ENCODE data around the gene OR2T6. TPM values are rescaled to one million over a fixed set of nuclear protein-coding genes. Genes with fewer than 3 reads are reported as not detected.

Gene OR2T6
- total RNA-seq (2014; rRNA removed; shearing (Covaris generic); ENCODE audit: low replicate concordance) = not detected in 2 replicates

DNA sequence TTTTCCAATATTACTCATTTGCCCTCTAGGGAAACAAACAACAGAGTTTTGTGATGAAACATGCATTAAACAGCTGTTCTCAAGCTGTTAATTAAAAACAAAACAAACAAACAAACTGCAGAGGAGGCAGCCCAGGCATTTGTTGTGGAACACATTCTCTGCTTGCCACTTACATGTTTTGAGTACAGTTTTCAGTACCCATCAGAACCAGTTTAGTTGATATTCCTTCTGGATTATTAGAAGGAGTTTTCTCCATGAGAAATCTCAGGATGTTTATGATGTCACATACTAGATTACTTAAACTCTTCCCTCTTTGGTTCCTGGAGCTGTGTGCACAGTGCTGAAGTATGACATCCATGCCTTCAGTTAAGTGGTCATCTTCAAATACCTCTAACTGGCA, at the start of gene OR2T6:
TSS of gene OR2T6 (plus strand) at position 301 of the 400 bp plus-strand sequence. CDS start 11,863 bp downstream, outside the sequence.
- no peak for DNase-seq
- H3K4me3 ChIP-seq (ENCODE audit: low read length) = no peak within 1 kb of the TSS
- H3K4me2 ChIP-seq (ENCODE audit: low read depth, low read length, poor library complexity, severe bottlenecking) = no peak within 1 kb of the TSS
- no peak within 1 kb of the TSS for H2AFZ ChIP-seq (ENCODE audit: low read length)
- H3K9me2 ChIP-seq (replicated peaks; ENCODE audit: insufficient read depth, low read length) = no peaks in the 10 kb centered on the region
- H3K4me1 ChIP-seq (ENCODE audit: low read length) = no peaks in the 10 kb centered on the region
- no peak within 1 kb of the TSS for H3K9ac ChIP-seq (ENCODE audit: low read length)
- no peaks in the 10 kb centered on the region for H3K36me3 ChIP-seq (ENCODE audit: insufficient read depth, low read length)
- no peaks in the 10 kb centered on the region for H4K20me1 ChIP-seq (ENCODE audit: insufficient read depth, low read depth, low read length)
- H3K27ac ChIP-seq (ENCODE audit: low read length) = no peak within 1 kb of the TSS
- no peaks in the 10 kb centered on the region for H3K79me2 ChIP-seq (ENCODE audit: low read length)
- H3K27me3 ChIP-seq (ENCODE audit: low read length) = no peaks in the 10 kb centered on the region
- no peaks in the 10 kb centered on the region for H3K9me3 ChIP-seq (ENCODE audit: low read length)

GRCh38 chr1:248343451-248343850, 32.1 kb upstream of the OR2T6 start:
- no peak overlapping the region for H3K4me2 ChIP-seq (ENCODE audit: low read depth, low read length, poor library complexity, severe bottlenecking)
- no peak overlapping the region for H2AFZ ChIP-seq (ENCODE audit: low read length)
- no peaks in the 10 kb centered on the region for H3K27me3 ChIP-seq (ENCODE audit: low read length)
- no peak overlapping the region for H3K9ac ChIP-seq (ENCODE audit: low read length)
- no peaks in the 10 kb centered on the region for H3K9me2 ChIP-seq (replicated peaks; ENCODE audit: insufficient read depth, low read length)
- H3K4me1 ChIP-seq (ENCODE audit: low read length) = no peaks in the 10 kb centered on the region
- no peak overlapping the region for H3K27ac ChIP-seq (ENCODE audit: low read length)
- no peak overlapping the region for H3K4me3 ChIP-seq (ENCODE audit: low read length)
- DNase-seq = no peak
- no peaks in the 10 kb centered on the region for H3K79me2 ChIP-seq (ENCODE audit: low read length)
- no peaks in the 10 kb centered on the region for H3K9me3 ChIP-seq (ENCODE audit: low read length)
- no peaks in the 10 kb centered on the region for H3K36me3 ChIP-seq (ENCODE audit: insufficient read depth, low read length)
- H4K20me1 ChIP-seq (ENCODE audit: insufficient read depth, low read depth, low read length) = no peaks in the 10 kb centered on the region

- Histone ChIP-seq H4K20me1 (ENCODE audit: insufficient read depth, low read depth, low read length) (no peaks in the 10 kb centered on the region), H3K4me1 (ENCODE audit: low read length) (no peaks in the 10 kb centered on the region), H3K36me3 (ENCODE audit: insufficient read depth, low read length) (no peaks in the 10 kb centered on the region), H3K27ac (ENCODE audit: low read length) (no peak within 1 kb of the TSS), H3K79me2 (ENCODE audit: low read length) (no peaks in the 10 kb centered on the region), H3K4me2 (ENCODE audit: low read depth, low read length, poor library complexity, severe bottlenecking) (no peak within 1 kb of the TSS), H3K9me2 (replicated peaks; ENCODE audit: insufficient read depth, low read length) (no peaks in the 10 kb centered on the region), H3K9ac (ENCODE audit: low read length) (no peak within 1 kb of the TSS), H3K27me3 (ENCODE audit: low read length) (no peaks in the 10 kb centered on the region), H3K9me3 (ENCODE audit: low read length) (no peaks in the 10 kb centered on the region), H2AFZ (ENCODE audit: low read length) (no peak within 1 kb of the TSS), H3K4me3 (ENCODE audit: low read length) (no peak within 1 kb of the TSS)
- no peak for DNase-seq
Measured at GRCh38 chr1:248348475-248348874, 27.1 kb upstream of the OR2T6 start, which contains the start of gene OR14C36. OR14C36 (plus strand) TSS chr1:248348775; CDS start chr1:248348775, 0 bp downstream.

GRCh38 chr1:248359415-248359814, 16.1 kb upstream of the OR2T6 start:
- no peaks in the 10 kb centered on the region for H3K9me2 ChIP-seq (replicated peaks; ENCODE audit: insufficient read depth, low read length)
- H3K27ac ChIP-seq (ENCODE audit: low read length) = no peak overlapping the region
- no peak overlapping the region for H2AFZ ChIP-seq (ENCODE audit: low read length)
- no peak overlapping the region for H3K9ac ChIP-seq (ENCODE audit: low read length)
- no peaks in the 10 kb centered on the region for H3K79me2 ChIP-seq (ENCODE audit: low read length)
- H4K20me1 ChIP-seq (ENCODE audit: insufficient read depth, low read depth, low read length) = no peaks in the 10 kb centered on the region
- no peak overlapping the region for H3K4me2 ChIP-seq (ENCODE audit: low read depth, low read length, poor library complexity, severe bottlenecking)
- no peaks in the 10 kb centered on the region for H3K4me1 ChIP-seq (ENCODE audit: low read length)
- no peak overlapping the region for H3K4me3 ChIP-seq (ENCODE audit: low read length)
- no peaks in the 10 kb centered on the region for H3K36me3 ChIP-seq (ENCODE audit: insufficient read depth, low read length)
- no peaks in the 10 kb centered on the region for H3K27me3 ChIP-seq (ENCODE audit: low read length)
- no peak for DNase-seq
- no peaks in the 10 kb centered on the region for H3K9me3 ChIP-seq (ENCODE audit: low read length)

DNA sequence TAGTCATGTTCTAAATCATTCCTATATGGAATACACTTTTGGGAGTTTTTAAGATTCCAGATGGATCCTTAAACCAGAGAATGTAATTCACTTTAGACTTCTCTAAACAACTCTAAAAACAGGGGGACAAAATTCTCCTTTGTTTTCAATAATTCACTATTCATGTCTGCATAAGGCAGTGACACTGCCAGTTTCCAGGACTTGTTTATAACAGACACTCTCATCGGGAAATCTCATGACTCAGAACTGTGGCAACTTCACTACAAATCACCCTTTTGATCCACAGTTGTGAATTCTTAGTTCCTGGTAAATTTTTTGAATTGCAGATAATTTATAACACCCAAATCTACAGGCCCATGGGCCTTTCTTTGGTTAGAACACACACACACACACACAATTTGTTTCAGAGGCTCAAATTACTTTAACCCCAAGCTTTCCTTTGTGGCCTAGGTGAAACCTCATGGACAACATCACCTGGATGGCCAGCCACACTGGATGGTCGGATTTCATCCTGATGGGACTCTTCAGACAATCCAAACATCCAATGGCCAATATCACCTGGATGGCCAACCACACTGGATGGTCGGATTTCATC, 14.3 kb upstream of the OR2T6 start, which contains the start of gene OR2T4:
TSS of gene OR2T4 (plus strand) at position 545 of the 595 bp plus-strand sequence. CDS start at position 545, 0 bp downstream.
- Histone ChIP-seq H3K9me3 (ENCODE audit: low read length) (no peaks in the 10 kb centered on the region), H3K4me2 (ENCODE audit: low read depth, low read length, poor library complexity, severe bottlenecking) (no peak within 1 kb of the TSS), H3K4me3 (ENCODE audit: low read length) (no peak within 1 kb of the TSS), H4K20me1 (ENCODE audit: insufficient read depth, low read depth, low read length) (no peaks in the 10 kb centered on the region), H3K9ac (ENCODE audit: low read length) (no peak within 1 kb of the TSS), H3K9me2 (replicated peaks; ENCODE audit: insufficient read depth, low read length) (no peaks in the 10 kb centered on the region), H3K27ac (ENCODE audit: low read length) (no peak within 1 kb of the TSS), H3K79me2 (ENCODE audit: low read length) (no peaks in the 10 kb centered on the region), H3K36me3 (ENCODE audit: insufficient read depth, low read length) (no peaks in the 10 kb centered on the region), H2AFZ (ENCODE audit: low read length) (no peak within 1 kb of the TSS), H3K4me1 (ENCODE audit: low read length) (no peaks in the 10 kb centered on the region), H3K27me3 (ENCODE audit: low read length) (no peaks in the 10 kb centered on the region)
- DNase-seq = no peak

DNA sequence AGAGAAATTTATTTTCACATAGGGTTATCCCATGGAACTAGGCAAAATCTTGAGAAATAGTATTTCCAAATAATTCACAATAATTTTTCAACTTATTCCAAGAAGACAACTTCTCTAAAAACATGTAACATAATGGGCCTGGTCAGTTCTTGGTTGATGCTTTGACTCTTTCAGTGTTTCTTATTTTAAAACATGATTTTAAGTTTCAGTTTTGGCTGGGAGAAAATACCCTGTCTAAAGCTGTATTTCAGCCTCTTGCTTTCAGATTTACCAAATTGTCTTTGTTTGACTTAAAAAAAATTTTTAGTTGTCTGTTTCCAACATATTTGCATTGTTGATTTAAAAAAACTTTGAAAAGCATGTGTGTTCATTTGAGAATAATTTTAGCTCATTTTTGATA, 8.9 kb upstream of the OR2T6 start:
- Histone ChIP-seq H2AFZ (ENCODE audit: low read length) (no peak overlapping the region), H4K20me1 (ENCODE audit: insufficient read depth, low read depth, low read length) (no peaks in the 10 kb centered on the region), H3K4me1 (ENCODE audit: low read length) (no peaks in the 10 kb centered on the region), H3K9ac (ENCODE audit: low read length) (no peak overlapping the region), H3K36me3 (ENCODE audit: insufficient read depth, low read length) (no peaks in the 10 kb centered on the region), H3K27me3 (ENCODE audit: low read length) (no peaks in the 10 kb centered on the region), H3K9me3 (ENCODE audit: low read length) (no peaks in the 10 kb centered on the region), H3K79me2 (ENCODE audit: low read length) (no peaks in the 10 kb centered on the region), H3K4me3 (ENCODE audit: low read length) (no peak overlapping the region), H3K9me2 (replicated peaks; ENCODE audit: insufficient read depth, low read length) (no peaks in the 10 kb centered on the region), H3K27ac (ENCODE audit: low read length) (no peak overlapping the region), H3K4me2 (ENCODE audit: low read depth, low read length, poor library complexity, severe bottlenecking) (no peak overlapping the region)
- no peak for DNase-seq

DNA sequence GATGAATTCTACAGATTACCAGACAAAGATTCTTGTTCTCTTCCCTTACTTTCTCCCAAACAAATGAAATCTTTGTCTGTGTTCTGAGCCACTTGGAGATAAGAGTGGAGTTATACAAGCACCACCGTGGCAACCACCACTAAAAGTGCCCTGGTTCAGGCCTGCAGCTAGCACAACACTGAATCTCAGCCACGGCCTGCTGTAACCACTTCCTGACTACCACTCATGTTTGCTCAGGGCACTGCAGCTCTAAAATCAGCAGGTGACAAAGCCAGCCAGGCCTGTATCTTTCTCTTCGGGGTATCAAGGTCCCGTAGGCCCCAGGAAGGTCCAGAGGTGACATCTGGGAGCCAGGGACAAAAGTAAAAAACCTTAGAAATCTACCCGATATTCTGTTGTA, 3.2 kb upstream of the OR2T6 start:
- no peaks in the 10 kb centered on the region for H4K20me1 ChIP-seq (ENCODE audit: insufficient read depth, low read depth, low read length)
- H3K4me3 ChIP-seq (ENCODE audit: low read length) = no peak overlapping the region
- no peak overlapping the region for H2AFZ ChIP-seq (ENCODE audit: low read length)
- no peaks in the 10 kb centered on the region for H3K36me3 ChIP-seq (ENCODE audit: insufficient read depth, low read length)
- no peaks in the 10 kb centered on the region for H3K27me3 ChIP-seq (ENCODE audit: low read length)
- no peak overlapping the region for H3K27ac ChIP-seq (ENCODE audit: low read length)
- H3K9me2 ChIP-seq (replicated peaks; ENCODE audit: insufficient read depth, low read length) = no peaks in the 10 kb centered on the region
- no peak overlapping the region for H3K9ac ChIP-seq (ENCODE audit: low read length)
- no peaks in the 10 kb centered on the region for H3K9me3 ChIP-seq (ENCODE audit: low read length)
- no peak overlapping the region for H3K4me2 ChIP-seq (ENCODE audit: low read depth, low read length, poor library complexity, severe bottlenecking)
- no peaks in the 10 kb centered on the region for H3K79me2 ChIP-seq (ENCODE audit: low read length)
- no peaks in the 10 kb centered on the region for H3K4me1 ChIP-seq (ENCODE audit: low read length)
- DNase-seq = no peak

DNA sequence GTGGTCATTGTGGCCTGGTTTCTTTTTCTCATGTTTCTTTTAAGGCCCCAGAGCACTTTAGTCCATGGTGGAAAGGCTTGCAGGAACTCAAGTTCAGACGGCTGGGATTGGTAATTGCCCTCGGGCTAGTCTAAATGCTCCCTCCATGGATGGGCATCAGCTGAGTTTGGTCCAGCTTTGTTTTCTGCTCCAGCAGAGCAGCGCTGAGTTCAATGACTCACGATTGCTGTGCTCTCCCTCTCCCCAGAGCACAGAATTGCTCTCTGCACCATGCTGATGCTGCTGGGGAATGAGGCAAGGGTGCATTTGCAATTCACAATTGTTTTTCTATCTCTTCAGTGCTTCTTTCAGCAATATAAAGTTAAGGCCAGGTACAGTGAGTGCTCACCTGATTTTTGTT, 1.8 kb upstream of the OR2T6 start:
- H2AFZ ChIP-seq (ENCODE audit: low read length) = no peak overlapping the region
- no peak overlapping the region for H3K4me3 ChIP-seq (ENCODE audit: low read length)
- no peaks in the 10 kb centered on the region for H3K9me3 ChIP-seq (ENCODE audit: low read length)
- H3K27me3 ChIP-seq (ENCODE audit: low read length) = no peaks in the 10 kb centered on the region
- H3K9me2 ChIP-seq (replicated peaks; ENCODE audit: insufficient read depth, low read length) = no peaks in the 10 kb centered on the region
- no peak overlapping the region for H3K4me2 ChIP-seq (ENCODE audit: low read depth, low read length, poor library complexity, severe bottlenecking)
- DNase-seq = no peak
- H3K36me3 ChIP-seq (ENCODE audit: insufficient read depth, low read length) = no peaks in the 10 kb centered on the region
- no peak overlapping the region for H3K9ac ChIP-seq (ENCODE audit: low read length)
- no peaks in the 10 kb centered on the region for H3K4me1 ChIP-seq (ENCODE audit: low read length)
- no peaks in the 10 kb centered on the region for H4K20me1 ChIP-seq (ENCODE audit: insufficient read depth, low read depth, low read length)
- no peak overlapping the region for H3K27ac ChIP-seq (ENCODE audit: low read length)
- H3K79me2 ChIP-seq (ENCODE audit: low read length) = no peaks in the 10 kb centered on the region
